Testis (tissue), 2 donors: ENCODE results near the gene IL22RA1.

Experiments
- CTCF ChIP-seq, 3 experiments: fragments of 450-650 bp in 2 of 3; fragments of 200-600 bp in 1 of 3; sonication (generic) in 1 of 3; IDR thresholded peaks; one replicate each; pipeline ENCODE4 v1.5.1; 2016 to 2019; ENCODE audit warnings: antibody characterized with exemption in 3 of 3, mild to moderate bottlenecking in 2 of 3, moderate library complexity in 1 of 3
- POLR2A ChIP-seq: fragments of 450-650 bp; IDR thresholded peaks from one replicate; pipeline ENCODE4 v1.6.1; 2017; ENCODE audit warnings: antibody characterized with exemption, mild to moderate bottlenecking, moderate library complexity

- TF ChIP-seq CTCF (IDR thresholded peaks at IDR 0.05) (no peak), POLR2A (no peak)
These were observed at the start of gene IL22RA1 for GRCh38 chr1:24142546-24143534.
